GM12891 (cell line): ENCODE data around the gene CYREN.

Source experiments
- DNase-seq: peaks from one replicate; pipeline ENCODE4 v3.0.0; 2011; ENCODE audit warnings: low spot score; ENCODE audit not compliant: insufficient read length
- FAIRE-seq: peaks from 2 replicates; lab custom pipeline; 2011; peaks lifted over from hg19 to GRCh38; lab: Jason Lieb, UNC
- PAX5 ChIP-seq: IDR thresholded peaks from 2 replicates; pipeline ENCODE4 v1.6.1; 2011; ENCODE audit warnings: low read length, moderate library complexity, mild to moderate bottlenecking; ENCODE audit not compliant: insufficient read depth, severe bottlenecking
- POLR2A ChIP-seq: IDR thresholded peaks from 2 replicates; pipeline ENCODE4 v1.6.1; 2011; ENCODE audit warnings: low read depth, low read length, control low read depth
- POLR2AphosphoS5 ChIP-seq: IDR thresholded peaks from 2 replicates; pipeline ENCODE4 v1.6.1; 2011; ENCODE audit warnings: low read depth, low read length, control low read depth
- POU2F2 ChIP-seq: IDR thresholded peaks from 2 replicates; pipeline ENCODE4 v1.6.1; 2011; ENCODE audit warnings: low read depth, mild to moderate bottlenecking, control low read depth, low read length, moderate library complexity
- SPI1 ChIP-seq: IDR thresholded peaks from 2 replicates; pipeline ENCODE4 v1.6.1; 2011; ENCODE audit warnings: low read depth, low read length, control low read depth
- TAF1 ChIP-seq: IDR thresholded peaks from 2 replicates; pipeline ENCODE4 v1.6.1; 2011; ENCODE audit warnings: low read depth, low read length, control low read depth

CYREN gene

GRCh38 chr7:135209225-135209834 is 38.8 kb upstream of the CYREN start:
- TF ChIP-seq TAF1 (no peak), POU2F2 (no peak), POLR2A (no peak), SPI1 (no peak), PAX5 (no peak), POLR2AphosphoS5 (no peak)

GRCh38 chr7:135208102-135208793 is 37.7 kb upstream of the CYREN start:
- TF ChIP-seq POLR2A = no peak
- 0 out of 2 replicates have a peak, but pooled peaks have one; percentile 16 for TF ChIP-seq POU2F2
- no peak for TF ChIP-seq TAF1
- no peak for TF ChIP-seq PAX5
- TF ChIP-seq SPI1 = no peak
- TF ChIP-seq POLR2AphosphoS5 = no peak
- DNase-seq (no peak), FAIRE-seq (no peak)

More at GRCh38 chr7:135209225-135209834, 38.8 kb upstream of the CYREN start:
- FAIRE-seq (no peak), DNase-seq (no peak)

- DNase-seq = no peak
- TF ChIP-seq PAX5 (no peak), POU2F2 (no peak), POLR2A (no peak), TAF1 (0 out of 2 replicates have a peak, but pooled peaks have one; percentile 15)
- FAIRE-seq = no peak
Measured at GRCh38 chr7:135207406-135208101, 37.0 kb upstream of the CYREN start.

- DNase-seq (no peak), FAIRE-seq (peak; percentile 23)
- no peak for TF ChIP-seq POLR2AphosphoS5
- peak; percentile 84 for TF ChIP-seq SPI1
- no peak for TF ChIP-seq POLR2A
Measured at GRCh38 chr7:135206941-135207391, 36.5 kb upstream of the CYREN start.

GRCh38 chr7:135205850-135206249 is 35.3 kb upstream of the CYREN start:
- FAIRE-seq (no peak), DNase-seq (no peak)
- TF ChIP-seq POLR2A (no peak), SPI1 (no peak), POLR2AphosphoS5 (no peak), TAF1 (no peak), POU2F2 (no peak), PAX5 (no peak)

- TF ChIP-seq PAX5 (no peak), TAF1 (no peak), POLR2A (no peak), SPI1 (no peak), POLR2AphosphoS5 (no peak), POU2F2 (no peak)
- no peak for FAIRE-seq
- DNase-seq = no peak
Measured at GRCh38 chr7:135204876-135205275, 34.4 kb upstream of the CYREN start.

- FAIRE-seq (no peak), DNase-seq (no peak)
- TF ChIP-seq POU2F2 (no peak), SPI1 (no peak), POLR2A (no peak)
Measured at GRCh38 chr7:135204341-135204749, 33.8 kb upstream of the CYREN start.

- FAIRE-seq = no peak
- no peak for DNase-seq
- no peak for TF ChIP-seq PAX5
Measured at GRCh38 chr7:135201350-135201749, 30.8 kb upstream of the CYREN start.

- no peak for TF ChIP-seq SPI1
- TF ChIP-seq PAX5 = no peak
- TF ChIP-seq POU2F2 = no peak
- no peak for TF ChIP-seq TAF1
- no peak for TF ChIP-seq POLR2AphosphoS5
- TF ChIP-seq POLR2A = no peak
- no peak for FAIRE-seq
- DNase-seq = no peak
Measured at GRCh38 chr7:135200821-135201331, 30.4 kb upstream of the CYREN start.

GRCh38 chr7:135199439-135199838 is 28.9 kb upstream of the CYREN start:
- DNase-seq (no peak), FAIRE-seq (no peak)

More at GRCh38 chr7:135199439-135199838, 28.9 kb upstream of the CYREN start:
- TF ChIP-seq TAF1 = no peak
- no peak for TF ChIP-seq POLR2AphosphoS5
- TF ChIP-seq POU2F2 = no peak
- TF ChIP-seq SPI1 = peak; percentile 41; the same call in 1 of the 2 replicates
- no peak for TF ChIP-seq PAX5
- no peak for TF ChIP-seq POLR2A
